GM12878 (cell line): ENCODE results near the gene FCF1. TPM values are rescaled to one million over a fixed set of nuclear protein-coding genes. Genes with fewer than 3 reads are reported as not detected.

ENCODE experiments used
- ATAC-seq: fragments of 200-7000 bp; cut with Tn5 transposase; 3 replicates; pipeline ENCODE4 v1.9.1; 2020; ENCODE audit warnings: mild to moderate bottlenecking, moderate library complexity
- BruUV-seq: library from RNA; stranded (reverse); fragments of 400-500 nt; replicated peaks from 2 replicates; lab custom pipeline; 2021; lab: Mats Ljungman, UMichigan
- CTCF ChIA-PET: fragments of 300-600 bp; sonication (Branson Sonifier 250); formaldehyde crosslinking; extraction: SDS; loops from one replicate; lab custom pipeline; 2021; ENCODE audit warnings: inconsistent platforms; lab: Yijun Ruan, JAX
- POLR2A ChIA-PET: fragments of 350-600 bp; formaldehyde crosslinking; extraction: SDS; loops from one replicate; lab custom pipeline; 2021; ENCODE audit warnings: inconsistent platforms; lab: Charles Lee
- RAD21 ChIA-PET: fragments of 300-600 bp; sonication (Branson Sonifier 250); formaldehyde crosslinking; loops from one replicate; lab custom pipeline; 2023; ENCODE audit warnings: antibody characterized with exemption; ENCODE audit not compliant: unreplicated experiment; lab: Charles Lee
- SMC1A ChIA-PET: fragments of 300-600 bp; sonication (Branson Sonifier 250); formaldehyde crosslinking; loops from one replicate; lab custom pipeline; 2023; ENCODE audit not compliant: unreplicated experiment, uncharacterized antibody; lab: Charles Lee
- DNase-seq: peaks from one replicate; pipeline ENCODE4 v3.0.0-alpha.2; 2011; ENCODE audit warnings: low read depth, low spot score
- FAIRE-seq: peaks from 3 replicates; lab custom pipeline; 2011; peaks lifted over from hg19 to GRCh38; lab: Jason Lieb, UNC
- H2AFZ ChIP-seq: 2 replicates; pipeline ENCODE4 v1.6.0; 2011; ENCODE audit warnings: low read depth, low read length, control low read depth; ENCODE audit not compliant: control insufficient read depth
- H3K27ac ChIP-seq: 2 replicates; pipeline ENCODE4 v1.5.1; 2011; ENCODE audit warnings: control low read depth; ENCODE audit not compliant: control insufficient read depth, insufficient read depth
- H3K27me3 ChIP-seq, 2 experiments: replicated peaks in 1 of 2; 2 replicates each; pipeline versions ENCODE4 v1.6.0 to v1.6.1; 2011; ENCODE audit warnings: low read length in 1 of 2; ENCODE audit not compliant: control insufficient read depth in 2 of 2, insufficient read depth in 2 of 2
- H3K36me3 ChIP-seq, 2 experiments: 2 replicates each; pipeline ENCODE4 v1.5.1; 2011; ENCODE audit warnings: low read length in 1 of 2; ENCODE audit not compliant: control insufficient read depth in 2 of 2, insufficient read depth in 2 of 2
- H3K4me1 ChIP-seq: 2 replicates; pipeline ENCODE4 v1.6.1; 2011; ENCODE audit warnings: mild to moderate bottlenecking, low read length, moderate library complexity, mixed read lengths; ENCODE audit not compliant: control insufficient read depth, insufficient read depth
- H3K4me2 ChIP-seq: 2 replicates; pipeline ENCODE4 v1.6.0; 2011; ENCODE audit warnings: control low read depth; ENCODE audit not compliant: control insufficient read depth, insufficient read depth
- H3K4me3 ChIP-seq: fragments of 200-600 bp; sonication (generic); 2 replicates; pipeline ENCODE4 v1.5.1; 2016
- H3K79me2 ChIP-seq: 2 replicates; pipeline ENCODE4 v1.6.0; 2011; ENCODE audit warnings: low read length; ENCODE audit not compliant: control insufficient read depth, insufficient read depth
- H3K9ac ChIP-seq: 2 replicates; pipeline ENCODE4 v1.8.0; 2011; ENCODE audit warnings: low read length, control low read depth, mixed read lengths; ENCODE audit not compliant: control insufficient read depth, insufficient read depth
- H3K9me3 ChIP-seq: replicated peaks from 3 replicates; pipeline ENCODE4 v1.5.1; 2011; ENCODE audit warnings: mild to moderate bottlenecking, low read length; ENCODE audit not compliant: control insufficient read depth, insufficient read depth
- H4K20me1 ChIP-seq: 2 replicates; pipeline ENCODE4 v1.6.0; 2011; ENCODE audit not compliant: control insufficient read depth, insufficient read depth
- ATF2 ChIP-seq: IDR thresholded peaks from 2 replicates; pipeline ENCODE4 v1.6.1; 2012; ENCODE audit warnings: low read length, inconsistent platforms
- ATF7 ChIP-seq: fragments of 450-650 bp; IDR thresholded peaks from 2 replicates; pipeline ENCODE4 v1.6.1; 2016; ENCODE audit warnings: low read depth, mild to moderate bottlenecking
- FOXM1 ChIP-seq: IDR thresholded peaks from 2 replicates; pipeline ENCODE4 v1.6.1; 2012; ENCODE audit warnings: low read depth, mild to moderate bottlenecking, inconsistent platforms, low read length, moderate library complexity
- IKZF1 ChIP-seq: fragments of 450-650 bp; conservative IDR thresholded peaks from 2 replicates; pipeline ENCODE4 v1.6.1; 2017; ENCODE audit warnings: antibody characterized with exemption, mild to moderate bottlenecking
- IKZF2 ChIP-seq, 2 experiments: fragments of 450-650 bp; IDR thresholded peaks; 2 replicates each; pipeline ENCODE4 v1.6.1; 2017; ENCODE audit warnings: mild to moderate bottlenecking in 2 of 2, moderate library complexity in 2 of 2
- MEF2B ChIP-seq: fragments of 450-650 bp; IDR thresholded peaks from 2 replicates; pipeline ENCODE4 v1.6.1; 2018; ENCODE audit warnings: mild to moderate bottlenecking, moderate library complexity; ENCODE audit not compliant: partially characterized antibody, poor library complexity, severe bottlenecking
- PKNOX1 ChIP-seq: fragments of 450-650 bp; IDR thresholded peaks from 2 replicates; pipeline ENCODE4 v1.6.1; 2016; ENCODE audit warnings: mild to moderate bottlenecking
- RELA ChIP-seq: fragments of 450-650 bp; IDR thresholded peaks from 2 replicates; pipeline ENCODE4 v1.8.0; 2014; ENCODE audit warnings: borderline replicate concordance; ENCODE audit not compliant: partially characterized antibody
- RUNX3 ChIP-seq: IDR thresholded peaks from 2 replicates; pipeline ENCODE4 v1.6.1; 2012; ENCODE audit warnings: low read length, inconsistent platforms
- SMAD5 ChIP-seq: IDR thresholded peaks from 2 replicates; pipeline ENCODE4 v1.6.1; 2016; ENCODE audit warnings: antibody characterized with exemption, low read depth
- SPI1 ChIP-seq: IDR thresholded peaks from 2 replicates; pipeline ENCODE4 v1.6.1; 2011; ENCODE audit warnings: low read depth, mild to moderate bottlenecking, low read length, moderate library complexity, borderline replicate concordance; ENCODE audit not compliant: insufficient read depth
- SREBF1 ChIP-seq: IDR thresholded peaks from 2 replicates; pipeline ENCODE4 v1.6.1; 2012; ENCODE audit warnings: mild to moderate bottlenecking, low read length
- WGBS: methylation state at CpG from one replicate; pipeline ENCODE4 v1.1.6; 2016; ENCODE audit warnings: low lambda C conversion rate; ENCODE audit not compliant: insufficient replicate concordance, insufficient coverage; ENCODE audit errors: missing lambda C conversion rate; 5-methylcytosine and 5-hydroxymethylcytosine counted together
- in situ Hi-C: fragments of 300-500 bp; cut with MboI; formaldehyde crosslinking; loops from 9 replicates; pipeline ENCODE4 v1.14.3; 2018; ENCODE audit warnings: mixed read lengths
- intact Hi-C: fragments of 100-400 bp; cut with micrococcal nuclease; formaldehyde crosslinking; loops from one replicate; pipeline ENCODE4 v1.14.2; 2022; ENCODE audit not compliant: unreplicated experiment
- polyA plus RNA-seq, 11 experiments: library from polyadenylated mRNA; depleted of rRNA in 4 of 11; unstranded in 6 of 11; stranded (reverse) in 5 of 11; fragments of >200 nt; fragmentation: Nextera tagmentation in 4 of 11; fragmentation: Illumina TruSeq in 1 of 11; extraction: Ambion mirVana in 4 of 11; extraction: Trizol in 1 of 11; gene quantifications; 1 replicate in 1 of 11; 2 replicates in 10 of 11; pipeline versions ENCODE4 v1.2.1 to v1.2.3, GENCODE V29; 2011 to 2016; ENCODE audit warnings: inconsistent platforms in 2 of 11, missing spikeins in 2 of 11, low read depth in 1 of 11
- total RNA-seq, 4 experiments: library from RNA; depleted of rRNA in 3 of 4; stranded (reverse); fragments of >200 nt in 3 of 4; fragmentation: Illumina TruSeq in 1 of 4; extraction: Trizol in 1 of 4; gene quantifications; 2 replicates each; pipeline versions ENCODE4 v1.2.1 to v1.2.3, GENCODE V29; 2013 to 2021

The FCF1 gene
- total and polyA plus RNA-seq, 10 of the 15 experiments (the other 5 are each of a cell fraction or from before 2014, with no cell fraction given), result 6.2 to 88.7 (median 28.5) TPM

- no peak for TF ChIP-seq RELA
- no peak for TF ChIP-seq ATF7
- no peak for TF ChIP-seq SMAD5
- no peak for TF ChIP-seq FOXM1
- peak; percentile 63 for TF ChIP-seq RUNX3
- TF ChIP-seq MEF2B, result peak; percentile 30
- peak; percentile 39; the same call in 1 of the 2 replicates for TF ChIP-seq IKZF1
- peak; percentile 44; the same call in 1 of the 2 replicates for TF ChIP-seq PKNOX1
Measured at GRCh38 chr14:74684434-74684833, 28.5 kb upstream of the FCF1 start (continued).

DNA sequence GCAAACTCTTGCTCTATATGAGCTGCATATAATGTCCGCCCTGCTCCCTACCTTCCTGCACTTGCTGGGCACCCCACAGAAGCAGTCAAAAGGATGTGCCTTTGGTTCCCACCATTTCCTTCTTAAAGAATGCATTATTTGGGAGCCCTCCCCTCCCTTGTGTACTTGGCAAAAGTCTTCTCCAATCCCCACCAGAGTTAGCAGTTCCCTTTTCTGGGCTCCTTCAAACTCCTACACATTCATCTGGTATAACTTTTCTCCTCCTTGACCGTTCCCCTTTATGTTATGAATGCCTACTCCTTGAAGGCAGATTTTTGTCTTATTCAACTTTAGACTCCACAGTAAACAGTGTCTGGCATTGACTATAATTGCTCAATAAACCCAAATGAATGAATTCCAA is 27.9 kb upstream of the FCF1 start:
- FAIRE-seq, result no peak
- ATAC-seq, result no peak
- H3K9ac ChIP-seq, result no peak overlapping the region
- BruUV-seq, result no TSS peak
- no peaks in the 10 kb centered on the region for H4K20me1 ChIP-seq
- no peaks in the 10 kb centered on the region for H3K79me2 ChIP-seq
- 79% methylated on average over 2 of the region's 2 CpGs for WGBS
- H3K27me3 ChIP-seq, result no peaks in the 10 kb centered on the region
- H3K9me3 ChIP-seq, result no peaks in the 10 kb centered on the region
- in situ Hi-C loops (no loop called here), intact Hi-C loops (no loop called here)
- CTCF ChIA-PET, result interaction anchor here (1.4 to 1.6 kb wide), 4 partner anchors 14 to 175 kb away, joined by 3 to 7 read pairs (median 4); no protein-coding TSS in a partner anchor
- H3K4me2 ChIP-seq, result peak overlapping the region; percentile 59
- H3K4me3 ChIP-seq, result no peak overlapping the region
- RAD21 ChIA-PET, result no interaction called here
- TF ChIP-seq ATF2, result no peak
- TF ChIP-seq SREBF1, result no peak
- TF ChIP-seq IKZF2 (IDR thresholded peaks at IDR 0.05), result no peak
- TF ChIP-seq SPI1, result peak; percentile 25; the same call in 1 of the 2 replicates
- H2AFZ ChIP-seq, result no peak overlapping the region
- H3K4me1 ChIP-seq, result peaks cover 12% of the 10 kb centered on the region
- POLR2A ChIA-PET, result interaction anchor here (0.7 kb wide), 1 partner anchor 155 kb away, joined by 5 read pairs; no protein-coding TSS in a partner anchor
- H3K27ac ChIP-seq, result no peak overlapping the region
- no peak for DNase-seq
- SMC1A ChIA-PET, result interaction anchor here (1.4 kb wide), 1 partner anchor 21 kb away, joined by 3 read pairs; no protein-coding TSS in a partner anchor
- H3K36me3 ChIP-seq, result peaks cover 0 to 6% of the 10 kb centered on the region in 2 experiments; a peak in 3 of 4 replicates
